Measurements from ENCODE around the gene CFAP20.
"Not testable (repeated sequence)": the region's sequence is repeated elsewhere in the genome, so short reads cannot be mapped to it uniquely, and the experiment has no call there.

CFAP20 gene

GRCh38 chr16:58074657-58075056 lies 54.5 kb downstream of the CFAP20 start:
- TF ChIP-seq POLR2A (IDR thresholded peaks at IDR 0.05; ENCODE audit: low read depth, low read length): no peak
- no peak for TF ChIP-seq POLR2AphosphoS5 (IDR thresholded peaks at IDR 0.05; ENCODE audit: low read depth, low read length)
- no peak for TF ChIP-seq TAF1 (IDR thresholded peaks at IDR 0.05; ENCODE audit: borderline replicate concordance, low read depth, low read length)
- FAIRE-seq (no peak), DNase-seq (ENCODE audit: insufficient read length) (no peak)

- FAIRE-seq: not testable (repeated sequence)
Observed at GRCh38 chr16:58073086-58073485, 56.1 kb downstream of the CFAP20 start.

GRCh38 chr16:58072134-58072533 lies 57.0 kb downstream of the CFAP20 start:
- not testable (repeated sequence) for DNase-seq (ENCODE audit: insufficient read length); FAIRE-seq

More at GRCh38 chr16:58073086-58073485, 56.1 kb downstream of the CFAP20 start:
- not testable (repeated sequence) for DNase-seq (ENCODE audit: insufficient read length)

DNA sequence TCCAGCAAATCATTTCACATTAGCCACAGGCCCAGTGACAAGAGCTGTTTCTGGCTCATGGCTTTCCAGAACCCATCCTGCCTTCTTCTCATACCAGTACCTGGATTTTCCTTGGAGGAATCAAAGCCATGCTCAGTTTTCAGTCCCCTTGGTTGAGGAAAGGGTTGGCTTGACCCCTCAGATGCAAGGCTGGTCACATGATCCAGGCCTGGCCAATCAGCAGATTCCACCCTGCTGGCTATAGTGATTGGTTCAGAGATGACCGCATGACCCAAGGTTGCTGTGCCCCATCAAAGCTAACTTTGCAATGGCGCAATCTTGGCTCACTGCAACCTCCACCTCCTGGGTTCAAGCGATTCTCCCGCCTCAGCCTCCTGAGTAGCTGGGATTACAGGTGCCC lies 58.6 kb downstream of the CFAP20 start:
- no peak for TF ChIP-seq TAF1 (IDR thresholded peaks at IDR 0.05; ENCODE audit: borderline replicate concordance, low read depth, low read length)
- no peak for TF ChIP-seq POLR2AphosphoS5 (IDR thresholded peaks at IDR 0.05; ENCODE audit: low read depth, low read length)
- no peak for TF ChIP-seq POLR2A (IDR thresholded peaks at IDR 0.05; ENCODE audit: low read depth, low read length)
- FAIRE-seq (no peak), DNase-seq (ENCODE audit: insufficient read length) (no peak)

All from GM12892 (cell line).